Inflammatory macrophage treated with lipopolysaccharide for 4 hours (primary cell): Measurements from ENCODE around the gene DHX34.
A peak's percentile ranks its signal among the peaks of the same experiment; 100 is the strongest.
"Not testable (repeated sequence)": the region's sequence is repeated elsewhere in the genome, so short reads cannot be mapped to it uniquely, and the experiment has no call there.

Source experiments
- DNase-seq: peaks from one replicate; pipeline ENCODE4 v3.0.0-alpha.2; 2020

DHX34 gene

GRCh38 chr19:47365455-47365854, 16.3 kb downstream of the DHX34 start:
- not testable (repeated sequence) for DNase-seq

GRCh38 chr19:47370045-47370611, 21.0 kb downstream of the DHX34 start:
- DNase-seq, result peak; percentile 87

DNA sequence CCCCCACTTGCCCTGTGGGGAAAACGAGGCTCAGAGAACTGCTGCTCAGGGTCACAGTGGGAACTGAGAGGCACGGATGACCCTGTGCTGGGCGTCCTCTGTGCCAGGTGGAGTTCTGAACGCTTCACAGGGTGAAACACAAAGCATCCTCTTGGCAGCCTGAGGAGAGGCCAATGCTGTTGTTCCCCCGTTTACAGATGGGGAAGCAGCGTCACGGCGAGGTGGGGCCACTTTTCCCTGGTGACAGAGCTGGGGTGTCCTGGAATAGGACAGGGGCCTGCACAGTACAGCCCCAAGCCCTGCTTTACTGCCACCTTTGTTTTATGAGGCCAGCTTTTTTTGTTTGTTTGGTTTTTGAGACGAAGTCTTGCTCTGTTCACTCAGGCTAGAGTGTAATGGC, 22.1 kb downstream of the DHX34 start:
- DNase-seq, result no peak

GRCh38 chr19:47372603-47373002, 23.5 kb downstream of the DHX34 start:
- DNase-seq, result no peak

GRCh38 chr19:47373246-47374240, 24.4 kb downstream of the DHX34 start:
- DNase-seq, result no peak

- DNase-seq, result no peak
Measured at GRCh38 chr19:47374876-47375693, 26.0 kb downstream of the DHX34 start.

DNA sequence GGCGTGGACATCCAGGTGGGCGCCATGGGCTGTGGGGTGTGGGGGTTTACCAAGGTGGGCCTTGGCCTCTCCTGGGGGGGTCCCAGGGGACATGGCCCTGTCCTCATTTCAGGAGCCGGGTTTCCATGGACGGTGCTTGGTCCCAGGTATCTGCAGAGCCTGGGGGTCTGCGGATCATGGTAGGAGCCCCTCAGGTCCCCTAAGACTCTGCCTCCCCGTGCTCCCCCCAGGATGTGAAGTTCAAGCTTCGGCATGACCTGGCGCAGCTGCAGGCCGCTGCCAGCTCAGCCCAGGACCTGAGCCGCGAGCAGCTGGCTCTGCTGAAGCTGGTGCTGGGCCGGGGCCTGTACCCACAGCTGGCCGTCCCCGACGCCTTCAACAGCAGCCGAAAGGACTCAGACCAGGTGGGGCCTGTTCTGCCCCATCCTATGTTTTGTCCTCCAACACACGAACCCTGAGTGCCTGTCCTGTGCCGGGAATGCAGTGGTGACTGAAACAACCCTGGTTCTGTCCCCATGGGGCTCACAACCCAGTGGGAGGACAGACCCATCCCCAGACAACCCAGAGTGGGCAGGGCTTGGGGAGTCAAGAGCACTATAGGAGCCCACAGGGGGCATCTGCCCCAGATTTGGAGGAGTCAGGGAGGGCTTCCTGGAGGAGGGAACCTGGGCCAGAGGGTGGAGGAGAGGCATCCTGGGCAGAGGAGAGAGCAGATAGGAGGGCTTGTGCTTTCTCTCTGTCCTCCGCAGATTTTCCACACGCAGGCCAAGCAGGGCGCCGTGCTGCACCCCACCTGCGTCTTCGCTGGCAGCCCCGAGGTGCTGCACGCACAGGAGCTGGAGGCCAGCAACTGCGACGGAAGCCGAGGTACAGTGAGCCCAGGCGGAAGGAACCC, 26.8 kb downstream of the DHX34 start:
- no peak for DNase-seq

DNA sequence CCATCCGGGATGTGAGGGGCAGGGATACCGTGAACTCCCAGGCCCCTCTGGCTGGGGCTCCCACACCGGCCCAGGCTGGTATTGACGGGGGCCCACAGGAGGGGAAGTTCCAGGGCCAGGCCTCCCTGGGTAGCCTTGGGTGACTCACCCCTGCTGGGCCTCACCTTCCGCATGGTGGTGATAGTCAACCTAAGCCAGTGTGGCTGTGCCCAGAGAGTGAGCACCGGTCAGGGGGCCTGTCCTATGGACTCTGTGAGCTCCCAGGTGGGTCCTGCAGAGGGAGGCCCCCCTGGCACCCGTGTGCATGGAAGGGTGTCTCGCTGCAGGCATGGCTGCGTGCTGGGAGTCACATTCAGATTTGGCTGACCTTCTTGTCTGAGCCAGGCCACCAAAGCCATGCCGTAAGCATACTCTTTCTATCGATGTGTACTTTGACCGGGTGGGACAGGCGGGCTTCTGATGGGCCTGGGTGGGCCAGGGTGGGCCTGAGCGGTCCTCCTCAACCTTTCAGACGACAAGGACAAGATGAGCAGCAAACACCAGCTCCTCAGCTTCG, 27.6 kb downstream of the DHX34 start:
- peak; percentile 21 for DNase-seq

GRCh38 chr19:47377208-47377701, 28.1 kb downstream of the DHX34 start:
- DNase-seq, result no peak

GRCh38 chr19:47377801-47378200, 28.7 kb downstream of the DHX34 start:
- DNase-seq, result no peak

GRCh38 chr19:47378246-47378645, 29.1 kb downstream of the DHX34 start:
- no peak for DNase-seq

- no peak for DNase-seq
Measured at GRCh38 chr19:47379381-47379938, 30.3 kb downstream of the DHX34 start.

GRCh38 chr19:47380559-47380958, 31.4 kb downstream of the DHX34 start:
- no peak for DNase-seq

GRCh38 chr19:47381121-47381520, 32.0 kb downstream of the DHX34 start:
- DNase-seq, result no peak

DNA sequence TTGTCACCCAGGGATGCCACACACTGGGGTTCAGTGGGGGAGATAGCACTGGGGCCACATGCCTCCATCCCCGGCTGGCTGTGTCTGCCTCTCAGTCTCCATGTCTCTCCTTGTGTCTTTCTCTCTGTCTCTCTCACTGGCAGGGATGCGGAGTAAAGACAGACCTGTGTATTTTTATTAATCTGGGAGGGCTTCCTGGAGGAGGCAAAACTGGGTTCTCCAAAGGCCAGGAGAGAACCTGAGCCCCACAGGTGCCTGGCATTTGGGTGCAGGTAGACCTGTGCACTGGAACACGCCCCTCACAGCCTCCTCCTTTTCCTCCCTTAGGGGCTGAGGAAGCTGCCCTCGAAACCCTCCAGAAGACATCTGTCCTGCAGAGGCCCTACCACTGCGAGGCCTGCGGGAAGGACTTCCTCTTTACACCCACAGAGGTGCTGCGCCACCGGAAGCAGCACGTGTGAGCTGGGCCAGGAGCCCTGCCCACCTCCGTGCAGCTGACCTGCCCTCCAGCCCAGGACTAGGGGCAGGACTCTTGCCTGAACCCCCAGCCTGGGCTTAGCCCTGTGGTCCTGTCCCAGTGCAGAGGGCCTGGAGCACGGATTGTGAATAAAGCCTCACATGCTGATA, 32.7 kb downstream of the DHX34 start:
- DNase-seq, result peak; percentile 68

GRCh38 chr19:47383890-47384289, 34.8 kb downstream of the DHX34 start:
- DNase-seq, result not testable (repeated sequence)

DNA sequence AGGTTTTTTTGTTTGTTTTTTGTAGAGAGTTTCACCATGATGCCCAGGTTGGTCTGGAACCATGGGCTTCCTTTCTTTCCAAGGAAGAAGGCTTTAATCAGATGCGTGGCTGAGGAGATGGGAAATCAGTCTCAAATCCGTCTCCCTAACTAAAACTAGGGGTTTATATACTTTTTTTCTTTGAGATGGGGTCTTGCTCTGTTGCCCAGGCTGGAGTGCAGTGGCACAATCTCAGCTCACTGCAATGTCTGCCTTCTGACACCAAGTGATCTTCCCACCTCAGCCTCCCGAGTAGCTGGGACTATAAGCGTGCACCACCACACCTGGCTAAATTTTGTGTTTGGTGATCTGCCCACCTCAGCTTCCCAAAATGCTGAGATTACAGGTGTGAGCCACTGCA, 35.4 kb downstream of the DHX34 start:
- DNase-seq, result not testable (repeated sequence)

GRCh38 chr19:47386582-47386981, 37.5 kb downstream of the DHX34 start:
- not testable (repeated sequence) for DNase-seq

- DNase-seq, result not testable (repeated sequence)
Measured at GRCh38 chr19:47387623-47388022, 38.5 kb downstream of the DHX34 start.

DNA sequence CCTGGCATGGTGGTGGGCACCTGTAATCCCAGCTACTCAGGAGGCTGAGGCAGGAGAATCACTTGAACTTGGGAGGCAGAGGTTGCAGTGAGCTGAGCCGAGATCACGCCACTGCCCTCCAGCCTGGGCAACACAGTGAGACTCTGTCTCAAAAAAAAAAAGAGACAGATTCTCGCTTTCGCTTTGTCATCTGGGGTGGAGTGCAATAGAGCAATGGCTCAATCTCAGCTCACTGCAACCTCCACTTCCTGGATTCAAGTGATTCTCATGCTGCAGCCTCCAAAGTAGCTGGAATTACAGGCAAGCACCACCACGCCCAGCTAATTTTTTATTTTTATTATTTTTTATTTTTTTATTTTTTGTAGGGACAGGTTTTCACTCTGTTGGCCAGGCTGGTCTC, 39.6 kb downstream of the DHX34 start:
- DNase-seq, result peak; percentile 91

- DNase-seq, result peak; percentile 99
Measured at GRCh38 chr19:47389150-47389556, 40.0 kb downstream of the DHX34 start.
